Fibroblast of the aortic adventitia (primary cell): ENCODE data around the gene NR4A2. TPM values are rescaled to one million over a fixed set of nuclear protein-coding genes. Genes with fewer than 3 reads are reported as not detected.

Source experiments
- DNase-seq: peaks from one replicate; pipeline ENCODE4 v3.0.0-alpha.2; 2010; ENCODE audit warnings: low read depth
- H3K4me3 ChIP-seq: 2 replicates; pipeline ENCODE4 v1.5.1; 2011; ENCODE audit warnings: low read depth, mild to moderate bottlenecking, control low read depth, low read length, moderate library complexity
- CTCF ChIP-seq: IDR thresholded peaks from 2 replicates; pipeline ENCODE4 v1.5.1; 2011; ENCODE audit warnings: mild to moderate bottlenecking, low read length, control low read depth, inconsistent platforms; ENCODE audit not compliant: insufficient read depth
- total RNA-seq: library from RNA; depleted of rRNA; stranded (reverse); fragments of >200 nt; gene quantifications from 2 replicates; pipeline ENCODE4 v1.2.3, GENCODE V29; 2012; ENCODE audit warnings: low replicate concordance

The NR4A2 gene
- total RNA-seq, 1 donor = 0.81 TPM

DNA sequence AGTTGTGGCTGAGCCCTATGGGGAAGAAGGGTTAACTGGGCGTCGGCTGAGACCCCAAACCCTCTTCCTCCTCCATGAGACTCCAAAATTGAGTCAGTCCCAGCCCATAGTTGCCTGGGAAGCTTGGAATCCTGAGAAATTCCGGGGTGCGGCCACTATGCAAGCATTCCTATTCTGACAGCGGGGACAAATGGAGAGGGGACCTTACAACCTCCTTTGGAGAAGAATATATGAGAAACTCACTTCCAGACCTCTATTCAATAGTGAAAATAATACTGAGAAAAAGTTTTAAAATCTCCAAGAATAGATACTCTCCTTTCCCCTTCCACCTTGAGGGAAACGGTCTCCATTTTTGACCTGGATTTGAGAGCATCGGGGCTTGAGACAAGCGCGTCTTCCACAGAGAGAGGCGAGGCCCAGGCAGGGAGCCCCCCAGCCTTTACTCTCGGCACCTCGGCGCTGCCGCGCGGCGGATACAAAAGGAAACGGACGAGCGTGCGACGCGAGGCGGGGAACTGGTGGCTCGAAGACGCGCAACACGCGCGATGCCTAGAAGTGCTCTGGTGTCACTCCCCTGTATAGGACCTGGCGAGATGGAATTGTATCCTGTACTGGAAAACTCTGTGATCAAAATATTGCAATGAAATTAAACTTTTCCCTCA lies 11.1 kb downstream of the NR4A2 start:
- DNase-seq = no peak
- peak overlapping the region; percentile 46 for H3K4me3 ChIP-seq
- no peak for TF ChIP-seq CTCF

GRCh38 chr2:156320486-156321098 lies 11.9 kb downstream of the NR4A2 start:
- TF ChIP-seq CTCF = no peak
- peak; percentile 43 for DNase-seq

GRCh38 chr2:156319811-156320485 lies 12.6 kb downstream of the NR4A2 start:
- peak; percentile 17 for DNase-seq
- peak; percentile 11 for TF ChIP-seq CTCF
- H3K4me3 ChIP-seq = peak overlapping the region; percentile 58

More at GRCh38 chr2:156320486-156321098, 11.9 kb downstream of the NR4A2 start:
- peak overlapping the region; percentile 58 for H3K4me3 ChIP-seq

DNA sequence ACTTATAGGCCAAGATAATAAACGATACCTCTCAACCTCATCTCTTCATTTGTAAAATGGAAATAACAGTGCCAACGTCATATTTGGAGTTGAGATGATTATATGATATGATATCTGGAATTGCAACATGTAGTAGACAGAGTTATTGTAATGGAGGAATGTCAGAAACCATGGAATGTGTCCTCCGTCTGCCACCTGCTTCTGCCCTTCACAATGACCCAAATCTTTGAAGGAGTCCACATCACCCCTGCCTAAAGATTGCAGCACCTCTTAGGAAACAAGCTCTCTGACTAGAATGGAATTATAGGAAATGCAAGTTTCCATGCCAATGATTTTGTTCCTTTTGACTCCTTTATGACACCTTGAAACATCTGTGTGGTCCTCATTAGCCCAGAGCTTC lies 14.9 kb downstream of the NR4A2 start:
- no peak overlapping the region for H3K4me3 ChIP-seq
- TF ChIP-seq CTCF = no peak
- DNase-seq = no peak

DNA sequence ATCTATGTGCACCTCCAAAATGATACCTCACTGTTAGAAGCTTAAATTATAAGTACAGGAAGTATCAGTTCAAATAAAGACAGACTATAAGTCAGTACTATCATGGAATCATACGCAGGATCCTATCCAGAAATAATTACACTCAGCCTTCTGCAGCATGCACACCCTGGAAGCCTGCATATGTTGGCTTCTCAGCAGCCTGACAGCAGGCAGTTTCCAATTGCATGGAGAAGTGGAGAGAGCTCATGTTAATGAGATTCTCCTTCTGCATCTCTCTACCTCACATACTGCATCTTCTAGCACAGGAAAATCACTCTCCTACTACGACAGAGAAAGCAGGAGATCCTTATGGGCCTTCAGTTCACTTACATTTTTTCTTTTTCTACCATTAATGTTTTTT lies 20.5 kb downstream of the NR4A2 start:
- H3K4me3 ChIP-seq = no peak overlapping the region
- TF ChIP-seq CTCF = no peak
- DNase-seq = no peak

DNA sequence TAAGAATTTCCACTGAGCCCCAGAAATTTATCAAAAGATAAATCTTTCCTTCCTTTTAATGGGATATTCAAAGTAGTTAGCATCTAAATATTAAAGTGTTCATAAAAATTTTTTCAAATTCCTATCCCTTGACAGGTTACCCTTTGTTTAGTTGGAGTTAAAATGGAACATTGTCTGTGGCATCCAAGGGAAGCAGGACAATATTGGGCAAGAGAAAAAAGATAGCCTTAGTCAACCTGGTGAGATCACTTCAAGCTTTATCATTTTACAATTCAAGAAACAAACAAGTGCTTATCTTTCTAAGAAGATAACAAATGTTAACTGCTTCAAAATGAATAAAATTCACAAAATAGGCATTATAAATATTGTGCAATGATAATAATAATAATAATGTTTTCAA lies 21.7 kb downstream of the NR4A2 start:
- TF ChIP-seq CTCF = no peak

More for the DNA sequence above, 21.7 kb downstream of the NR4A2 start:
- no peak for DNase-seq
- H3K4me3 ChIP-seq = no peak overlapping the region
